Stomach (tissue), 4 donors: ENCODE results near the gene CTSC.

Experiments
- CTCF ChIP-seq, 7 experiments: fragments of 450-650 bp in 4 of 7; fragments of 200-600 bp in 3 of 7; sonication (generic) in 3 of 7; IDR thresholded peaks; one replicate each; pipeline ENCODE4 v1.5.1; 2016 to 2019; ENCODE audit warnings: antibody characterized with exemption in 7 of 7, control low read depth in 2 of 7, mild to moderate bottlenecking in 1 of 7
- EP300 ChIP-seq: sonication (generic); formaldehyde crosslinking; IDR thresholded peaks from one replicate; pipeline ENCODE4 v1.6.1; 2017; ENCODE audit warnings: antibody characterized with exemption
- POLR2A ChIP-seq, 4 donors: fragments of 450-650 bp; IDR thresholded peaks; one replicate each; pipeline ENCODE4 v1.6.1; 2016; ENCODE audit warnings: antibody characterized with exemption in 4 of 4, control low read depth in 2 of 4, mild to moderate bottlenecking in 1 of 4, moderate library complexity in 1 of 4
- POLR2AphosphoS5 ChIP-seq, 3 donors: sonication (generic); formaldehyde crosslinking; IDR thresholded peaks; one replicate each; pipeline ENCODE4 v1.6.1; 2016; ENCODE audit warnings: antibody characterized with exemption in 3 of 3

- TF ChIP-seq POLR2A (IDR thresholded peaks at IDR 0.05) (no peak), CTCF (IDR thresholded peaks at IDR 0.05) (no peak), EP300 (no peak), POLR2AphosphoS5 (IDR thresholded peaks at IDR 0.05) (no peak)
Measured at GRCh38 chr11:88304352-88304751, 33.2 kb downstream of the CTSC start.
